Measurements from ENCODE around the gene CNOT1.

Gene CNOT1

GRCh38 chr16:58644765-58645487 is 15.3 kb upstream of the CNOT1 start:
- no peak overlapping the region for H3K27ac ChIP-seq (replicated peaks)
- no peak for DNase-seq (ENCODE audit: low read depth in 1 of 2, low spot score in 1 of 2)
- no peak for TF ChIP-seq CTCF (IDR thresholded peaks at IDR 0.05; ENCODE audit: insufficient read depth, low read length)
- no peak for TF ChIP-seq GABPA (IDR thresholded peaks at IDR 0.05; ENCODE audit: low read depth)
- no peaks in the 10 kb centered on the region for H3K27me3 ChIP-seq (ENCODE audit: insufficient read depth, poor library complexity, severe bottlenecking)
- no peak overlapping the region for H3K4me3 ChIP-seq (replicated peaks; ENCODE audit: insufficient read depth, low read length)

- Histone ChIP-seq H3K27ac (replicated peaks) (no peak overlapping the region), H3K27me3 (ENCODE audit: insufficient read depth, poor library complexity, severe bottlenecking) (no peaks in the 10 kb centered on the region), H3K4me3 (replicated peaks; ENCODE audit: insufficient read depth, low read length) (no peak overlapping the region)
- DNase-seq (ENCODE audit: low read depth in 1 of 2, low spot score in 1 of 2): no peak
- TF ChIP-seq REST (IDR thresholded peaks at IDR 0.05; ENCODE audit: insufficient replicate concordance, low read depth) (no peak), CTCF (IDR thresholded peaks at IDR 0.05; ENCODE audit: insufficient read depth, low read length) (no peak), SPI1 (IDR thresholded peaks at IDR 0.05; ENCODE audit: borderline replicate concordance, low read depth) (no peak), GABPA (IDR thresholded peaks at IDR 0.05; ENCODE audit: low read depth) (no peak), POLR2AphosphoS5 (IDR thresholded peaks at IDR 0.05; ENCODE audit: low read depth) (no peak)
Observed at GRCh38 chr16:58644108-58644507, 14.5 kb upstream of the CNOT1 start.

GRCh38 chr16:58640949-58641348 is 11.3 kb upstream of the CNOT1 start:
- no peaks in the 10 kb centered on the region for H3K27me3 ChIP-seq (ENCODE audit: insufficient read depth, poor library complexity, severe bottlenecking)
- DNase-seq (ENCODE audit: low read depth in 1 of 2, low spot score in 1 of 2): no peak
- TF ChIP-seq REST (IDR thresholded peaks at IDR 0.05; ENCODE audit: insufficient replicate concordance, low read depth): no peak
- no peak for TF ChIP-seq SPI1 (IDR thresholded peaks at IDR 0.05; ENCODE audit: borderline replicate concordance, low read depth)
- no peak for TF ChIP-seq GABPA (IDR thresholded peaks at IDR 0.05; ENCODE audit: low read depth)
- TF ChIP-seq POLR2AphosphoS5 (IDR thresholded peaks at IDR 0.05; ENCODE audit: low read depth): no peak
- no peak for TF ChIP-seq CTCF (IDR thresholded peaks at IDR 0.05; ENCODE audit: insufficient read depth, low read length)
- H3K4me3 ChIP-seq (replicated peaks; ENCODE audit: insufficient read depth, low read length): no peak overlapping the region
- H3K27ac ChIP-seq (replicated peaks): no peak overlapping the region

GRCh38 chr16:58639836-58640235 is 10.2 kb upstream of the CNOT1 start:
- no peak for DNase-seq (ENCODE audit: low read depth in 1 of 2, low spot score in 1 of 2)
- no peaks in the 10 kb centered on the region for H3K27me3 ChIP-seq (ENCODE audit: insufficient read depth, poor library complexity, severe bottlenecking)
- no peak overlapping the region for H3K27ac ChIP-seq (replicated peaks)
- TF ChIP-seq GABPA (IDR thresholded peaks at IDR 0.05; ENCODE audit: low read depth): no peak
- TF ChIP-seq CTCF (IDR thresholded peaks at IDR 0.05; ENCODE audit: insufficient read depth, low read length): no peak
- no peak for TF ChIP-seq REST (IDR thresholded peaks at IDR 0.05; ENCODE audit: insufficient replicate concordance, low read depth)
- H3K4me3 ChIP-seq (replicated peaks; ENCODE audit: insufficient read depth, low read length): no peak overlapping the region
